22Rv1 (cell line): ENCODE results near the gene CYP4F8.

ENCODE experiments used
- CTCF ChIP-seq: fragments of 450-650 bp; IDR thresholded peaks from 2 replicates; pipeline ENCODE4 v1.5.1; 2017; ENCODE audit warnings: mild to moderate bottlenecking
- ZFX ChIP-seq: fragments of 450-650 bp; IDR thresholded peaks from 2 replicates; pipeline ENCODE4 v1.6.1; 2017; ENCODE audit warnings: antibody characterized with exemption, borderline replicate concordance

GRCh38 chr19:15644816-15645215 lies 29.8 kb downstream of the CYP4F8 start:
- TF ChIP-seq CTCF, result no peak
- TF ChIP-seq ZFX, result no peak
